Progenitor cell of endocrine pancreas (in vitro differentiated cells): ENCODE results near the gene HMCN2. TPM values are rescaled to one million over a fixed set of nuclear protein-coding genes. Genes with fewer than 3 reads are reported as not detected.

Source experiments
- DNase-seq: peaks from one replicate; pipeline ENCODE4 v3.0.0; 2021; ENCODE audit warnings: low spot score; ENCODE audit not compliant: unreplicated experiment
- H3K27ac Mint-ChIP-seq: 2 replicates; pipeline ENCODE4 v1.8.0; 2021; ENCODE audit warnings: mild to moderate bottlenecking, moderate library complexity, mixed read lengths
- H3K27me3 Mint-ChIP-seq: 2 replicates; pipeline ENCODE4 v1.8.0; 2021; ENCODE audit warnings: mixed read lengths
- H3K36me3 Mint-ChIP-seq: 2 replicates; pipeline ENCODE4 v1.8.0; 2022; ENCODE audit warnings: mixed read lengths; ENCODE audit not compliant: insufficient read depth
- H3K4me1 Mint-ChIP-seq: 2 replicates; pipeline ENCODE4 v1.8.0; 2021; ENCODE audit warnings: low read depth, mixed read lengths
- H3K4me3 Mint-ChIP-seq: 2 replicates; pipeline ENCODE4 v1.8.0; 2021; ENCODE audit warnings: low read depth, mild to moderate bottlenecking, moderate library complexity, mixed read lengths
- H3K9me3 Mint-ChIP-seq: 2 replicates; pipeline ENCODE4 v1.8.0; 2021; ENCODE audit warnings: low read depth, mixed read lengths
- CTCF ChIP-seq: fragments of 200-600 bp; sonication (generic); IDR thresholded peaks from one replicate; pipeline ENCODE4 v1.5.0; 2021; ENCODE audit warnings: antibody characterized with exemption, mild to moderate bottlenecking; ENCODE audit not compliant: unreplicated experiment
- total RNA-seq: library from RNA; stranded (reverse); gene quantifications from 2 replicates; pipeline ENCODE4 v1.2.1, GENCODE V29; 2021

Gene HMCN2
- total RNA-seq, 1 donor from 2014 or later: 0.26 TPM

GRCh38 chr9:130288926-130289690 is 23.5 kb downstream of the HMCN2 start:
- no peak overlapping the region for H3K27ac Mint-ChIP-seq
- H3K4me1 Mint-ChIP-seq: peaks cover 4% of the 10 kb centered on the region
- peaks cover 58% of the 10 kb centered on the region for H3K27me3 Mint-ChIP-seq

GRCh38 chr9:130289711-130290241 is 24.2 kb downstream of the HMCN2 start:
- no peaks in the 10 kb centered on the region for H3K36me3 Mint-ChIP-seq
- TF ChIP-seq CTCF: no peak
- no peaks in the 10 kb centered on the region for H3K9me3 Mint-ChIP-seq
- H3K4me1 Mint-ChIP-seq: peaks cover 4% of the 10 kb centered on the region
- H3K4me3 Mint-ChIP-seq: no peak overlapping the region
- peaks cover 57% of the 10 kb centered on the region for H3K27me3 Mint-ChIP-seq
- no peak overlapping the region for H3K27ac Mint-ChIP-seq
- DNase-seq: no peak

More at GRCh38 chr9:130288926-130289690, 23.5 kb downstream of the HMCN2 start:
- no peak overlapping the region for H3K4me3 Mint-ChIP-seq
- TF ChIP-seq CTCF: no peak
- H3K9me3 Mint-ChIP-seq: no peaks in the 10 kb centered on the region
- no peak for DNase-seq
- no peaks in the 10 kb centered on the region for H3K36me3 Mint-ChIP-seq

GRCh38 chr9:130290291-130291181 is 25.0 kb downstream of the HMCN2 start:
- H3K27ac Mint-ChIP-seq: no peak overlapping the region
- TF ChIP-seq CTCF: no peak

GRCh38 chr9:130291474-130291873 is 25.9 kb downstream of the HMCN2 start:
- H3K27me3 Mint-ChIP-seq: peaks cover 59% of the 10 kb centered on the region
- no peaks in the 10 kb centered on the region for H3K36me3 Mint-ChIP-seq

More at GRCh38 chr9:130290291-130291181, 25.0 kb downstream of the HMCN2 start:
- DNase-seq: no peak
- no peaks in the 10 kb centered on the region for H3K36me3 Mint-ChIP-seq
- H3K27me3 Mint-ChIP-seq: peaks cover 56% of the 10 kb centered on the region
- peaks cover 4% of the 10 kb centered on the region for H3K4me1 Mint-ChIP-seq
- H3K9me3 Mint-ChIP-seq: no peaks in the 10 kb centered on the region
- no peak overlapping the region for H3K4me3 Mint-ChIP-seq

More at GRCh38 chr9:130291474-130291873, 25.9 kb downstream of the HMCN2 start:
- H3K4me3 Mint-ChIP-seq: no peak overlapping the region
- TF ChIP-seq CTCF: no peak
- peaks cover 4% of the 10 kb centered on the region for H3K4me1 Mint-ChIP-seq
- DNase-seq: no peak
- H3K9me3 Mint-ChIP-seq: no peaks in the 10 kb centered on the region
- H3K27ac Mint-ChIP-seq: no peak overlapping the region
